NCI-H128 (cell line): ENCODE results near the gene DYNC1I2.

Experiments
- DNase-seq: peaks from one replicate; lab custom pipeline; 2025; ENCODE audit not compliant: unreplicated experiment; lab: John Stamatoyannopoulos, UW

DYNC1I2 gene

GRCh38 chr2:171687287-171688128, at the start of gene DYNC1I2:
Gene DYNC1I2 (plus strand): TSS chr2:171687469. CDS start chr2:171690156, 2,687 bp downstream.
- DNase-seq, result peak; percentile 72

- no peak for DNase-seq
Measured at GRCh38 chr2:171651667-171652415, 35.4 kb upstream of the DYNC1I2 start.

- no peak for DNase-seq
Measured at GRCh38 chr2:171652416-171652785, 34.9 kb upstream of the DYNC1I2 start.

GRCh38 chr2:171655586-171655985, 31.7 kb upstream of the DYNC1I2 start:
- no peak for DNase-seq

GRCh38 chr2:171667041-171667440, 20.2 kb upstream of the DYNC1I2 start:
- no peak for DNase-seq

GRCh38 chr2:171668183-171668582, 19.1 kb upstream of the DYNC1I2 start:
- DNase-seq, result no peak

- no peak for DNase-seq
Measured at GRCh38 chr2:171669121-171669520, 18.1 kb upstream of the DYNC1I2 start.

GRCh38 chr2:171670655-171671054, 16.6 kb upstream of the DYNC1I2 start:
- DNase-seq, result no peak

GRCh38 chr2:171671867-171672266, 15.4 kb upstream of the DYNC1I2 start:
- no peak for DNase-seq

GRCh38 chr2:171673905-171674304, 13.4 kb upstream of the DYNC1I2 start:
- DNase-seq, result no peak

GRCh38 chr2:171675810-171676345, 11.4 kb upstream of the DYNC1I2 start:
- DNase-seq, result no peak

- no peak for DNase-seq
Measured at GRCh38 chr2:171678619-171679018, 8.7 kb upstream of the DYNC1I2 start.

GRCh38 chr2:171688129-171688465, 828 bp downstream of the DYNC1I2 start:
- DNase-seq, result no peak

- no peak for DNase-seq
Measured at GRCh38 chr2:171692331-171692730, 5.1 kb downstream of the DYNC1I2 start.

GRCh38 chr2:171702781-171703556, 15.7 kb downstream of the DYNC1I2 start:
- DNase-seq, result no peak

GRCh38 chr2:171703574-171704347, 16.5 kb downstream of the DYNC1I2 start:
- no peak for DNase-seq

- DNase-seq, result no peak
Measured at GRCh38 chr2:171706152-171706803, 19.0 kb downstream of the DYNC1I2 start.

- DNase-seq, result no peak
Measured at GRCh38 chr2:171707752-171708151, 20.5 kb downstream of the DYNC1I2 start.

GRCh38 chr2:171709011-171709685, 21.9 kb downstream of the DYNC1I2 start:
- no peak for DNase-seq
